Dedifferentiated amniotic fluid mesenchymal stem cell (primary cell): ENCODE data around the gene MBD3.

Experiments used
- DNase-seq: peaks from one replicate; pipeline ENCODE4 v3.0.0-alpha.2; 2016; ENCODE audit errors: extremely low spot score

Gene MBD3

GRCh38 chr19:1598777-1599459, 6.3 kb upstream of the MBD3 start:
- DNase-seq = no peak

- DNase-seq = no peak
Observed at GRCh38 chr19:1593501-1593772, 772 bp upstream of the MBD3 start.

GRCh38 chr19:1592024-1592754, 476 bp downstream of the MBD3 start:
- peak; percentile 83 for DNase-seq

GRCh38 chr19:1591421-1592023, 1.1 kb downstream of the MBD3 start:
- no peak for DNase-seq

- no peak for DNase-seq
Observed at GRCh38 chr19:1590641-1591397, 1.8 kb downstream of the MBD3 start.

- DNase-seq = no peak
Observed at GRCh38 chr19:1587872-1588271, 4.8 kb downstream of the MBD3 start.

- DNase-seq = no peak
Observed at GRCh38 chr19:1585243-1585580, 7.5 kb downstream of the MBD3 start.

- no peak for DNase-seq
Observed at GRCh38 chr19:1584500-1585242, 8.0 kb downstream of the MBD3 start.

- DNase-seq = no peak
Observed at GRCh38 chr19:1582201-1582600, 10.5 kb downstream of the MBD3 start.

GRCh38 chr19:1580957-1581356, 11.7 kb downstream of the MBD3 start:
- DNase-seq = no peak

- no peak for DNase-seq
Observed at GRCh38 chr19:1580382-1580781, 12.3 kb downstream of the MBD3 start.

GRCh38 chr19:1579222-1579621, 13.4 kb downstream of the MBD3 start:
- DNase-seq = no peak

- no peak for DNase-seq
Observed at GRCh38 chr19:1577929-1578618, 14.6 kb downstream of the MBD3 start.

GRCh38 chr19:1577090-1577928, 15.4 kb downstream of the MBD3 start:
- DNase-seq = no peak

- no peak for DNase-seq
Observed at GRCh38 chr19:1576242-1577089, 16.2 kb downstream of the MBD3 start.

- no peak for DNase-seq
Observed at GRCh38 chr19:1575323-1576241, 17.1 kb downstream of the MBD3 start.

- no peak for DNase-seq
Observed at GRCh38 chr19:1574354-1575136, 18.1 kb downstream of the MBD3 start.

- no peak for DNase-seq
Observed at GRCh38 chr19:1572795-1573194, 19.9 kb downstream of the MBD3 start.
